ENCODE results near the gene VAC14. TPM values are rescaled to one million over a fixed set of nuclear protein-coding genes. Genes with fewer than 3 reads are reported as not detected.

Gene VAC14
- total and polyA plus RNA-seq, 4 experiments from 2014 or later: 30.0 to 41.8 (median 39.2) TPM

GRCh38 chr16:70724146-70725023 lies 76.6 kb downstream of the VAC14 start:
- no peak overlapping the region for H3K4me3 Mint-ChIP-seq
- no peaks in the 10 kb centered on the region for H3K27me3 ChIP-seq (ENCODE audit: insufficient read depth, low read length)
- no peaks in the 10 kb centered on the region for H3K4me1 ChIP-seq (ENCODE audit: insufficient read depth, low read length)
- peaks cover 20% of the 10 kb centered on the region for H3K36me3 ChIP-seq (ENCODE audit: insufficient read depth, low read length)
- no peaks in the 10 kb centered on the region for H3K27me3 Mint-ChIP-seq
- CTCF ChIA-PET (ENCODE audit: partially characterized antibody): no interaction called here
- peaks cover 0 to 2% (median under 1%) of the 10 kb centered on the region in 4 donors for H3K4me1 Mint-ChIP-seq
- H3K36me3 Mint-ChIP-seq: peaks cover 46 to 48% of the 10 kb centered on the region in 2 donors
- H3K27ac ChIP-seq (ENCODE audit: low read depth, low read length): no peak overlapping the region
- no peaks in the 10 kb centered on the region for H3K9me3 Mint-ChIP-seq
- DNase-seq: no peak
- POLR2A ChIA-PET (ENCODE audit: partially characterized antibody): no interaction called here
- no peak overlapping the region for H3K4me3 ChIP-seq (ENCODE audit: low read length in 2 of 2)
- intact Hi-C loops (cut with micrococcal nuclease): no loop called here
- H3K27ac Mint-ChIP-seq: peak overlapping the region in 1 of 7 donors; percentile 52
- no peaks in the 10 kb centered on the region for H3K9me3 ChIP-seq (ENCODE audit: control insufficient read depth in 1 of 2, low read length in 2 of 2)

DNA sequence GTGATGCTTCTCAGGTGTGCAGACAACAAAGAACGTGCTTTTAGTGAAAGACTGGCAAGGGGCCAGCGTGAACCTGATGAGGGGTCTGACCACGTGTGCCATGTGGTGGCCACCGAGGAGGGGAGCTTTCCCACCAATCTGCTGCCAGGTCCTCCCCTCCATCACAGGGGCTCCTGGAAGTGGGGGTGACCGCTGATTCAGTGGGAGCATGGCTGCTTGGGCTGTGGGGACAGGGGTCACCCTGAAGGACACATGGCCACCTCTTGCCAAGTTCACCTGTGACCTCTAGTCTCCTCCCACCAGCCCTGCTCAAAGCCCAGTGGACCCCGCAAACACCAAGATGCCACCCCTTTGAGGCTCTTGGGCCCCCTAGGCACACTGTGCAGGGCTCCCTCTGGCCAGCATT lies 77.2 kb downstream of the VAC14 start:
- intact Hi-C loops (cut with micrococcal nuclease): no loop called here
- Histone ChIP-seq H3K4me3 (ENCODE audit: low read length in 2 of 2) (no peak overlapping the region), H3K36me3 (ENCODE audit: insufficient read depth, low read length) (peaks cover 18% of the 10 kb centered on the region), H3K9me3 (ENCODE audit: control insufficient read depth in 1 of 2, low read length in 2 of 2) (no peaks in the 10 kb centered on the region), H3K4me1 (ENCODE audit: insufficient read depth, low read length) (no peaks in the 10 kb centered on the region), H3K27ac (ENCODE audit: low read depth, low read length) (no peak overlapping the region), H3K27me3 (ENCODE audit: insufficient read depth, low read length) (no peaks in the 10 kb centered on the region)
- Mint-ChIP-seq H3K27me3 (no peaks in the 10 kb centered on the region), H3K4me3 (no peak overlapping the region), H3K27ac (peak overlapping the region in 2 of 7 donors; percentile 31 to 52), H3K36me3 (peaks cover 44 to 46% of the 10 kb centered on the region in 2 donors), H3K4me1 (peaks cover 0 to 2% (median under 1%) of the 10 kb centered on the region in 4 donors), H3K9me3 (no peaks in the 10 kb centered on the region)
- no peak for DNase-seq
- ChIA-PET CTCF (ENCODE audit: partially characterized antibody) (no interaction called here), POLR2A (ENCODE audit: partially characterized antibody) (no interaction called here)

- ChIA-PET CTCF (ENCODE audit: partially characterized antibody) (interaction anchor here (0.6 kb wide), 1 partner anchor 11 kb away, joined by 3 read pairs; no protein-coding TSS in a partner anchor), POLR2A (ENCODE audit: partially characterized antibody) (no interaction called here)
- Histone ChIP-seq H3K4me1 (ENCODE audit: insufficient read depth, low read length) (no peaks in the 10 kb centered on the region), H3K36me3 (ENCODE audit: insufficient read depth, low read length) (peaks cover 14% of the 10 kb centered on the region), H3K9me3 (ENCODE audit: control insufficient read depth in 1 of 2, low read length in 2 of 2) (no peaks in the 10 kb centered on the region), H3K27me3 (ENCODE audit: insufficient read depth, low read length) (no peaks in the 10 kb centered on the region), H3K27ac (ENCODE audit: low read depth, low read length) (no peak overlapping the region), H3K4me3 (ENCODE audit: low read length in 2 of 2) (no peak overlapping the region)
- no peak overlapping the region for H3K4me3 Mint-ChIP-seq
- intact Hi-C loops (cut with micrococcal nuclease): no loop called here
- no peak for DNase-seq
- H3K27ac Mint-ChIP-seq: peak overlapping the region in 2 of 7 donors; percentile 14 to 55
- no peaks in the 10 kb centered on the region for H3K27me3 Mint-ChIP-seq
- peaks cover 0 to 2% (median under 1%) of the 10 kb centered on the region in 4 donors for H3K4me1 Mint-ChIP-seq
- H3K36me3 Mint-ChIP-seq: peaks cover 37 to 42% of the 10 kb centered on the region in 2 donors
- no peaks in the 10 kb centered on the region for H3K9me3 Mint-ChIP-seq
These were observed 79.6 kb downstream of the VAC14 start for GRCh38 chr16:70721202-70721963.

- Mint-ChIP-seq H3K27me3 (no peaks in the 10 kb centered on the region), H3K27ac (no peak overlapping the region), H3K9me3 (no peaks in the 10 kb centered on the region), H3K4me1 (peaks cover 0 to 2% (median under 1%) of the 10 kb centered on the region in 4 donors), H3K36me3 (peaks cover 35 to 36% of the 10 kb centered on the region in 2 donors), H3K4me3 (no peak overlapping the region)
- no peaks in the 10 kb centered on the region for H3K4me1 ChIP-seq (ENCODE audit: insufficient read depth, low read length)
- POLR2A ChIA-PET (ENCODE audit: partially characterized antibody): no interaction called here
- no peak overlapping the region for H3K27ac ChIP-seq (ENCODE audit: low read depth, low read length)
- no peak for DNase-seq
- peaks cover 14% of the 10 kb centered on the region for H3K36me3 ChIP-seq (ENCODE audit: insufficient read depth, low read length)
- H3K4me3 ChIP-seq (ENCODE audit: low read length in 2 of 2): no peak overlapping the region
- H3K27me3 ChIP-seq (ENCODE audit: insufficient read depth, low read length): no peaks in the 10 kb centered on the region
- CTCF ChIA-PET (ENCODE audit: partially characterized antibody): interaction anchor here (0.6 kb wide), 1 partner anchor 12 kb away, joined by 3 read pairs; no protein-coding TSS in a partner anchor
- intact Hi-C loops (cut with micrococcal nuclease): no loop called here
- H3K9me3 ChIP-seq (ENCODE audit: control insufficient read depth in 1 of 2, low read length in 2 of 2): no peaks in the 10 kb centered on the region
These were observed 80.3 kb downstream of the VAC14 start for GRCh38 chr16:70720425-70721201.

DNA sequence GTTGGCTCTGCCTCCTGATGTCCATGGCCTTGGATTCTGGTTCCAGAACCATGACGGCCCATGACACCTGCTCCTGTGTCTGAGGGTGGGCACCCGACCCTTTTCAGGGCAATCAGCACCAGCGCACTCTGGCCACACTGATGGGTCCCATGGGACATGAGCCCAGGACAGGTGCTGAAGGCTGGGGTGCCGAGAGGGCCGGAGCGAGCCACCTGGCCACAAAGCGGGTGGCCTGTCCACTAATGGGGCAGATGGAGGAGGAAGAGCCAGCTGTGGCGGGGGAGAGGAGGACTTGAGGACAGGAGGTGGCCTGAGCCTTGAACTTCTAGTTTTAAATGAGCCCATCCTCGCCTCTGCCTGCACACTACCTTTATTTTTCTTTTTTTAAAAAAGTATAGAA lies 83.9 kb downstream of the VAC14 start:
- Mint-ChIP-seq H3K9me3 (no peaks in the 10 kb centered on the region), H3K4me3 (no peak overlapping the region), H3K36me3 (peaks cover 27 to 31% of the 10 kb centered on the region in 2 donors), H3K4me1 (peaks cover 0 to 2% (median under 1%) of the 10 kb centered on the region in 4 donors), H3K27me3 (no peaks in the 10 kb centered on the region), H3K27ac (no peak overlapping the region)
- ChIA-PET POLR2A (ENCODE audit: partially characterized antibody) (no interaction called here), CTCF (ENCODE audit: partially characterized antibody) (no interaction called here)
- no peak for DNase-seq
- H3K9me3 ChIP-seq (ENCODE audit: control insufficient read depth in 1 of 2, low read length in 2 of 2): no peaks in the 10 kb centered on the region
- H3K36me3 ChIP-seq (ENCODE audit: insufficient read depth, low read length): peaks cover 14% of the 10 kb centered on the region
- intact Hi-C loops (cut with micrococcal nuclease): no loop called here
- no peak overlapping the region for H3K4me3 ChIP-seq (ENCODE audit: low read length in 2 of 2)
- no peak overlapping the region for H3K27ac ChIP-seq (ENCODE audit: low read depth, low read length)
- H3K27me3 ChIP-seq (ENCODE audit: insufficient read depth, low read length): no peaks in the 10 kb centered on the region
- no peaks in the 10 kb centered on the region for H3K4me1 ChIP-seq (ENCODE audit: insufficient read depth, low read length)

DNA sequence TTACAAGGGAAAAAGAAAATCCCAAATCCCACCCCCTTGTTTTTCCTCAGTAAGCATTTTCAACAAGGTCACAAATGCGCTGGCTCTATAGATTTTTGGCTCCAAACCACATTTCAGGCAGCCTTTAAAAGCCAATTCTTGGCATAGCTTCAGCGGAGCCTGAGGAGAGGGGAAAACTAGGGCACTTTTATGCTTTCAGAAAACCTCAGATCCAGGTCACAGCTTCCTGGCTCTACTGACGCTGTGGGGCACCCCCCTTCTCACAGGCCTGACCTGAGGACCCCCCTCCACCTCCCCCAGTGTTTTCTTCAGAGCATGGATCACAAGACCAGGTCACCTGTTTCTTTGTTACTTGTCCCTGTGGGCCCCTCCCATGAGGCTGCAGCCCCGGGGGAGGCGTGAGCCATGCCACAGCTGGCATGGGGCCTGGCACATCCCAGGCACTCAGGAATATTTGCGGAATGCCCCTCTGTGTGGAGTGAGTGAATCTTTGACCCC lies 85.0 kb downstream of the VAC14 start:
- H3K9me3 Mint-ChIP-seq: no peaks in the 10 kb centered on the region
- H3K36me3 Mint-ChIP-seq: peaks cover 25 to 27% of the 10 kb centered on the region in 2 donors
- no peaks in the 10 kb centered on the region for H3K27me3 Mint-ChIP-seq
- POLR2A ChIA-PET (ENCODE audit: partially characterized antibody): no interaction called here
- Histone ChIP-seq H3K36me3 (ENCODE audit: insufficient read depth, low read length) (peaks cover 13% of the 10 kb centered on the region), H3K27ac (ENCODE audit: low read depth, low read length) (no peak overlapping the region), H3K4me1 (ENCODE audit: insufficient read depth, low read length) (no peaks in the 10 kb centered on the region), H3K4me3 (ENCODE audit: low read length in 2 of 2) (no peak overlapping the region), H3K9me3 (ENCODE audit: control insufficient read depth in 1 of 2, low read length in 2 of 2) (no peaks in the 10 kb centered on the region), H3K27me3 (ENCODE audit: insufficient read depth, low read length) (no peaks in the 10 kb centered on the region)
- intact Hi-C loops (cut with micrococcal nuclease): no loop called here
- H3K4me3 Mint-ChIP-seq: no peak overlapping the region
- H3K27ac Mint-ChIP-seq: no peak overlapping the region
- H3K4me1 Mint-ChIP-seq: peaks cover 0 to 2% (median under 1%) of the 10 kb centered on the region in 4 donors
- DNase-seq: no peak
- CTCF ChIA-PET (ENCODE audit: partially characterized antibody): no interaction called here
